ENCODE data around the gene ESF1.
"Not testable (repeated sequence)": the region's sequence is repeated elsewhere in the genome, so short reads cannot be mapped to it uniquely, and the experiment has no call there.

ESF1 gene

DNA sequence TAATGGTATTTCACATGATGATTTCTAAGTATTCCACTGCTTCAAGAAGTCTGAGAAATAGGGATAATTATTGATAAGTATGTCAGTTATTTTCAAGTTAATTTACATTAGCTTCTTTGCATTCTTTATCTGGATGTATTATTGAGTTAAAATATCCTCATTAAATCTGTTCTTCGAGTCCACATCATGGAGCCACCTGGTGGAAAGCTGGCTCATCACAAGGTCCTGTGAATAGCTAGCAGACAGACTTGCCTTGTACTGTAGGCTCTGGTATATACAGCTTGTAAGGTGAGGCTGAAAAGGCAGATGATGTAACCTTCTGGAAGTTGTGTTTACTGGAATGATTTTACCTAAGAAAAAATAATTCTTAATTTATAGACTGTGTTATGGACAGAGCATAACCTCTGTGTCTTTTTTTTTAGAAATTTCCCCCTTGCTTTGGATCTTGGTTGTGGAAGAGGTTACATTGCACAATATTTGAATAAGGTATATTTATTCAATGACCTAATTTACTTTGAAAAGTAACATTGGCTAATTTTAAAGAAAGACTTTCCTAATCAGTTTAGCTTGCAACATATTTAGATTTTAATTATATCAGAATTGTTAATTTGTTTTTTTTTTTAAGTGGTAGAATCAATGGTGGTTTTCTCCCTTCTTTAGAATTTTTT, 3.6 kb upstream of the ESF1 start:
- peak; percentile 30 for DNase-seq

DNA sequence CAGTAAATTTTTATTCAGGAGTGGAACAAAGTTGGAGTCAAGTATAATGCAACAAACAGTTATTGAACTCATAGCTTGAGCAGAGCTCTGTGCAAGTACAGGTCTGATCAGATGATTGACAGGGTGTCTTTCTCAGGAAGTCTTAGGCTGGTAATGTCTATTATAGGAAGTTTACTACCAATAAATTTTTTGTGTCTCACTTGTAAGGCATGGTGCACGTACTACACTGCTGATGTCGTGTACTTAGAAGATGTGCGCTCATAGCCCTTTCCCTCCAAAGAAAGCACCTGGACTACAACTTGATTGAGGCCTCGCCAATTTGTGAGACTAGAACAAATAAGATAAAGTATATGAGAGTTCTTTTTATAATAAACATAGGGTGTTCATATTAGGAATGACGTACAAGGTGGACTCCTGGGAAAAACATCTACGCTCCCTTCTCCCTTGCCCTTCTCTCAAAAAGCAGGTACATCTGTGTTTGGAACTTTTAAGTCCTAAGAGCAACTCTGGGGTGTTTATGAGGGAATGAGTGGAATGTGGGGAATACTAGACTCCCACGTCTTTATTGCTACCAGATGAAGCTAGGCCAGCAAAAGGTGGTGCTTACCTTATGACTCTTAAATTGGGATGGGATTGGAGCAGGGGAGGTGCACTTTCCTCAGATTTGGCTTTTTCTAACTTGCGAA, 1.6 kb upstream of the ESF1 start:
- no peak for DNase-seq

DNA sequence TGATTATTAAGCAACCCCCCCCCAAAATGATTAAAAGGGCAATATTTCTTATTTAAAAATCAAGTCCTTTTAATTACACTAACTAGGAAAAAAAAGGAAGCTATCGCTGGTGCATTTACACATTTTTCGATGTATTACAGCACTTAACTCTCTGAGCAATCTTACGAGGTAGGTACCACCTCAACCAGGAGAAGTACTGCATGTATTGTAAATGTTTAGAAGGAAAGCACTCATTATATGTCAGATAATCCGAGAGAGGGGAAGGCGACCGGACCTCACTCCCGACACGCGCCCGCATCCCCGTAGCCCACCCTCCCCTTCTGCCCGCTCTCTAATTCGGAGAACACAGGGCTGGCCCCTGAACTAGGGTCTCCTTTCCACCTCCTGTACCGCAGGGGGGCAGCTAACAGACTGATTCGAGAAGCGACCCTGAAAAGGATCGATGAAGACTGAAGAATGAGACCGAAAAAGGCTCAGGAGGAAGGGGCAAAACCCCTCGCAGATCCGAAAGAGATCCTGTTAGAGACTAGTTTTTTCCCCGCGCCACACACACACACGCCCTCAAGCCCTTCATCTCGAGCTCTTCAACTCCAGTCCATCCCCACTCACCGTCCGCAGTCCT, 337 bp downstream of the ESF1 start:
- no peak for DNase-seq

DNA sequence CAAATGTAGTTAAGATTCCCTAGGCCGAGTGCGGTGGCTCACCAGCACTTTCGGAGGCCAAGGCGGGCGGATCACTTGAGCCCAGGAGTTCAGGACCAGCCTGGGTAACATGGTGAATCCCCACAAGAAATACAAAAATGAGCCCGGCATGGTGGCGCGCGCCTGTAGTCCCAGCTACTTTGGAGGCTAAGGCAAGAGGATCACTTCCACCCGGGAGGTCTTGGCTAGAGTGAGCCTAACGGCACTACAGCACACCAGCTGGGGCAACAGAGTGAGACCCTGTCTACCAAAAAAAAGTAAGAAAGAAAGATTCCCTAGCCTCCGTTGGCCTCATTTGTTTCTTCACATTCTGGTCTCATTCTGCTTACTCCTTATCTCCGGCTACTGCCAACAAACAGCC, 1.2 kb downstream of the ESF1 start:
- DNase-seq = no peak

DNA sequence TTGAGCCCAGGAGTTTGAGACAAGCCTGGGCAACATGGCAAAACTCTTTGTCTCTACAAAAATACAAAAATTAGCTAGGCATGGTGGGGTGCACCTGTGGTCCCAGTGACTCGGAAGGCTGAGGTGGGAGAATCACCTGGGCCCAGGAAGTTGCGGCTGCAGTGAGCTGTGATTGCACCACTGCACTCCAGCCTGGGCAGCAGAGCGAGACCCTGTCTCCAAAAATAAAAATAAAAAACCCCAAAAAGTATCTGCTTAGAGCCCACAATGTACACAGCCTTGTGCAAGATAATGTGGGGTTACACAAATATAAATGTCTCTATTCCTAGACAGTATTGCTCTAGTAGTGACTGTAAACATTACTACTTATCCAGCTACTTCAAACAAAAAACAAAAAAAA, 5.9 kb downstream of the ESF1 start:
- no peak for DNase-seq

DNA sequence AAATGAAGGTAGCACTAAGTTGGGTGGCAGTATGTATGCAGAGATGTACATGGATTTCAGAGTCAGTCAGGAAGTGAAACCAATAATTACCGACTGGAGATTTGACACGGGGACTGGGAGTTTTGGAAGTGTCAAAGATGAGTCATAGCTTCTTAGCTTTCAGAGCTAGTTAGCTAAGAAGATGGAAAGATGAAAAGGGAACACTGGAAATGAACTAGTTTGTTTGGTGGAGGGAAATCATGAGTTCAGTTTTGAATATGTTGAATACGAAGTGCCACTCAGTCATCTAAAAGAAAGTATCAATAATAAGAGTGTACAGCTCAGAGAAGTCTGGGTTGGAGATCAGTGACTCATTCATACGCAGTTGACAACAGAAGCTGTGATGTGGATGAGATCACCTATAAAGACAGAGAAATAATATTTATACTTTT, 7.5 kb downstream of the ESF1 start:
- no peak for DNase-seq

DNA sequence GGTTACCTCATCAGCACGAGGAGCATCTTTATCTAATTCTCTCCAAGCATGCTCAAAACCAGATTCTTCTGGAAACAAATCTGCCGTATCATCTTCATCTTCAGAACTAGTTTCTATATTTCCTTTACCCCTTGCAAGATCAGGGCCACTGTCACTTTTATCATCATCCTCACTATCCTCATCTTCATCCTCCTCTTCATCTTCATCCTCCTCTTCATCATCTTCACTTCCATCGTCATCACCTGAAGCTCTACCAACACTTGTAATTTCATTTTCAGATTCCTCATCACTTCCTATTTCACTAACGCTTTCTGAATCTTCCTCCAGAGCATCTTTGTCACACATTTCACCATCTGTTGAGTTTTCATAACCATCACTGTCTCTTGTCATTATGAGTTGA, 8.9 kb downstream of the ESF1 start:
- DNase-seq = no peak

DNA sequence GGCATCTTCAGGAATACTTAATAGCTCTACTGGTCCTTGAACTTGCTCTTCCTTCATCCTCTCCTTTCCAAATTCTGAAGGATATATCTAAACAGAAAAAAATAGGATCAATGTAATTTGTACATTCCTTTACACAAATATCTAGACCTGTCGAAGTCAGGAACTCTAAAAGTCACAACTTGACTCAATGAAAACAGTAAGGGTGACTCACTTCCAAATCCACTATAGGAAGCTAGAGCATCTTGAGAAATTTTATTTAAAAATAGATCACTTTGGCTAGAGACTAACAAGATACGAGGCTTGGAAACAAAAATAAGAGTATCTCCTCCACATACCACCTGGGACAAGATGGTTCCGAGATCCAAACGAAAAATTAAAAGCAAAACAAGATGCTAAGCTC, 12.2 kb downstream of the ESF1 start:
- no peak for DNase-seq

DNA sequence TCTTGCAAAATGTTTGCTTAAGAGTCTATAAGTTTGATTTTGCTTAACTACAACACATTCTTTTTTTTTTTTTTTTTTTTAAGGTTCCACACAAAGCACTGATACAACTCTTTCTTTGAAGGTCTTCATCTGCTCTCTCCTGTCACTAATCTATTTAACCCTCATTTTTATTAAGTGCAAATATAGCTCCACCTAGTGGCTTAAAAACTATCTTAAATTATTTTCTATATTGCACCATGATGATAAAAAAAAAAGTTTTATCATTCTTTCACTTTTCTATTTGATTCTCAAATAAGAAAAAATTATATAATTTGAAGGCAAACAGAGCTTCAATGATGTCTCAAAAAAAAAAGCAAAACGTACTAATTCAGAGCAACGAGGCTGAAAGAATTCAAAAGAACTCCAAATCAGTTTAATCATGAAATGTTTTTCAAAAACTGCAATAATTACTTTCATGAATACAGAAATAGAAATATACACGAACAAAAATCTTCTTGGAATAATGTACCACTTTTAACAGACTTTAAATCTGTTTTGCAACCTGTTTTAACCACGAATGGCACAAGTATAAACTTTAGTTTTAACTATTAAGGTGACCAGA, 12.8 kb downstream of the ESF1 start:
- no peak for DNase-seq

DNA sequence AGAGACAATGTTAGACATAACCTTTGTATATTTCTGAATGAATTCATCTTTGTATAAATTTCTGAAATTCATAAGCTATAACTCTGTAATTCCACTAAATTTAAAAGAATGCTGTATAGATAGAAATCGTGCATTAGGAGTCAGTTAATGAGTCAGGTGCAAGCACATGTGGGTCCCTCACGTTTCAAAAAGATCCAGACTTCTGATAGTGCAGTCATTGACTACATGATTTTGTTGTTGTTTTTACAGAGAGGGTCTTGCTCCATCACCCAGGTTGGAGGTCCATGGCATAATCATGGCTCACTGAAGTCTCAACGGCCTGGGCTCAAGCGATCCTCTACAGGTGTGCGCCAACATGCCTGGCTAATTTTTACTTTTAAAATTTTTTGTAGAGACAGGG, 14.6 kb downstream of the ESF1 start:
- DNase-seq = no peak

DNA sequence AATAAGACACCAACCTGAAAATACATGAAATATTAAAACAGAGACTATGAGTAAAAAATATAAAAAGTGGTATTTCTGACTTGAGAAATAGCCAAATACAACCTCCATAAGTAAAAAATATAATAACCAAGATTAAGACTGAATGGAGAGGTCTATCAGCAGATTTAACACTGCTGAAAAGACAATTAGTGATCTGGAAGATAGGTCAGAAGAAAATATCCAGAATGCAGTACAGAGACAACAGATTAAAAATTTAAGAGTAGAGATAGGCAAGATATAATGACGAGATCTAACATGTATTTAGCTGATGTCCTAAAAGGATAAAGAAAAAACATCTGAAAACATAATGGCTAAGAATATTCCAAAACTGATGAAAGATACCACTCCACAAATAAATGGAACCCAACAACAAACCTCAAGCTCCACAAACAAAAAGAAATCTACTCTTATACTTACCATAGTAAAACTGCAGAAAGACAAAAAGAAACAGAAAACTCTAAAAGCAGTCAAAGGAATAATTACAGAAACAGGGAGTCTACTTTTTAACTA, 18.8 kb downstream of the ESF1 start:
- no peak for DNase-seq

DNA sequence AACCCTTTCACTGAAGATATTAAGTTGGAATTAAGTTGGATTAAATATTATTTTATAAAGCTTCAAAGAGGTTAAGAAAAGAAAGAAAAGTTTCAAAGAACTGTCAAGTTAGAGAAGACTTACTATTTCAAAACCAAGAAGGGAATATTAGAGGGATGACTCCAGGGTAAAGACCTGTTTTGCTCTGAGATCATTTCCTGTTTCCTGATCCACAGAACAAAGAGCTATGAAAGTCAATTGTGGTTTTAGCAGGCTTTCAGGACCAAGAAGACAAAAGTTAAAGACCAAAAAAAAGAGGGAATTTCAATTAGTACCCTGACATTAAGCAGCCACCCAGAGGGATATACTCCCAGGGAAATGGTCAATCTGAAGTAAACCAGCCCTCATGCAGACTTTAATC, 19.4 kb downstream of the ESF1 start:
- no peak for DNase-seq

DNA sequence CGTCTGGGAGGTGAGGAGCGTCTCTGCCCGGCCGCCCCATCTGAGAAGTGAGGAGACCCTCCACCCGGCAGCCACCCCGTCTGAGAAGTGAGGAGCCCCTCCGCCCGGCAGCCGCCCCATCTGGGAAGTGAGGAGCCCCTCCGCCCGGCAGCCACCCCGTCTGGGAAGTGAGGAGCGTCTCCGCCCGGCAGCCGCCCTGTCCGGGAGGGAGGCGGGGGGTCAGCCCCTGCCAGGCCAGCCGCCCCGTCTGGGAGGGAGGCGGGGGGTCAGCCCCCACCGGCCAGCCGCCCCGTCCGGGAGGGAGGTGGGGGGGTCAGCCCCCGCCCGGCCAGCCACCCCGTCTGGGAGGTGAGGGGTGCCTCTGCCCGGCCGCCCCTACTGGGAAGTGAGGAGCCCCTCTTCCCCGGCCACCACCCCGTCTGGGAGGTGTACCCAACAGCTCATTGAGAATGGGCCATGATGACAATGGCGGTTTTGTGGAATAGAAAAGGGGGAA, 24.2 kb downstream of the ESF1 start:
- not testable (repeated sequence) for DNase-seq

DNA sequence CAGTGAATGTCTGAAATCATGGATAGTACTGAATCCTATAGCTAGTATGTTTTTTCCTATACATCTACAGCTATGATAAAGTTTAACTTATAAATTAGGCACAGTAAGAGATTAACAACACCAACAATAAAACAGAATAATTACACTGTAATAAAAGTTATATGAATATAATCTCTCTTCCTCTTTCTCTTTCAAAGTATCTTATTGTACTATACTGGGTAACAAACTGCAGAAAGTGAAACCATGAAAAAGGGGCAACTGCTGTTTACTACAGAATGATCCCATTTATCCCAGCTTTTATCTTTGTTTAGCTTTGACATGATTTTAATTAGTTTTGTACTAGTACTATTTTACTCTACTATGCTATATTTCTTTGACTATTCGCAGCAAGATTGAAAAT, 25.8 kb downstream of the ESF1 start:
- DNase-seq = no peak

DNA sequence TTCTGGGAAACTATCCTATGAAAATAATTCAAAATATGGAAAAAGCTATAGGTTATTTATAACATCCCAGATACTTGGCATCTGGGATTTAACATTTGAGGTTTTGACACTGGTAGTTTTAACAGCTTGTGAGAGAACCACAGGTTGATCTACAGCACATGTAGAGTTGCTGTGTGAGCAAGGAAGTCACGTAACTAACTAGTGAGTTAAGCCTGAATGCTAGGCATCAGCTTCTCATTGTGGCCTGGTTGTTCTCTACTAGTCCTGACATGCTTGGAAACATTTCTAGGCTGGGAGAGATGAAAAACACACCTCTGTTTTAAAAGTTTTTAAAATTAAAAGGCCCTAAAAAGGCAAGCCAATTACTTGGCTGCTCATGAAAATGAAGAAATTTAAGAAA, 28.2 kb downstream of the ESF1 start:
- DNase-seq = no peak

DNA sequence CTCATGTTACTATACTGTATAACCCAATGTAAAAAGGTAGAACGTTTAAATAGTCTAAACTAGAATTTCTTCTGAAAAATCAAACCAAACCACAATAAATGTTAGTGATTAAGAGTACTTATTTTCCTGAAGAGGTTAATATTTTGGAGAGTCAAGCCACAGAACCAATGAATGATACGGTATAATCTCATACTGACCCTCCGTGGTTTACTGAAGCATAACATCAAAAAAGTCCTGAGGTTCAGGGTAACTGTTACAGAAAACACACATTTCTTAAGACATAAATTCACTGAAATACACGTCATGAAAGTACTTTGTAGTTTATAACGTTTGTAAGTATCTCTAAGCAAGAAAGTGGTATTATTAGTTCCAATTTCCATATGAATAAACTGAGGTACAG, 28.9 kb downstream of the ESF1 start:
- no peak for DNase-seq

DNA sequence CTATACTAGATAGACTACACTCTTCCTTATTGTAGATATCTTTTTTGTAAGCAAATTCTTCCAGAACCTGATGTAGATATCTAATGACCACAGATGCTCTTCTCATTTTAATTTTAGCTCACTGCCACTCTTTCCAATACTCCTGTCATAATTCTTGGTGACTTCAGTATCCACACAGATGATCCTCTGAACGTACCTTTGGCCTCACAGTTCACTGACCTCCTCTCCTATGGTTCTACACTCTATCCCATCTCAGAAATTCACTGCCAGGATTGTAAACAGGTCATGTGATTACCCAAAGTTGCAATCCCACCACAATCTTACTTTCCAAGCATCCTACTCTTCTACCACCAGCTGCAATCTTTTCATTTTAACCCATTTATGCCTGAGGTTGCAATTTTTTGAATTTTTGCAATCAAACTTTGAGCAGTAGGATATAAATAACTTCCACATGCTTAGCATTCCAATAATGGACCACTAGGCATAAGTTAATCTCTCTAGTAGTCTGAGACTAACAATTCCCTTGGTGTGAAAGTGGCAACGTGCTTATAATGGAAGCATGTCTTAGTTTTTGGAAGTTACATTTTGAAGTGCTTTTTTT, 31.2 kb downstream of the ESF1 start:
- no peak for DNase-seq

DNA sequence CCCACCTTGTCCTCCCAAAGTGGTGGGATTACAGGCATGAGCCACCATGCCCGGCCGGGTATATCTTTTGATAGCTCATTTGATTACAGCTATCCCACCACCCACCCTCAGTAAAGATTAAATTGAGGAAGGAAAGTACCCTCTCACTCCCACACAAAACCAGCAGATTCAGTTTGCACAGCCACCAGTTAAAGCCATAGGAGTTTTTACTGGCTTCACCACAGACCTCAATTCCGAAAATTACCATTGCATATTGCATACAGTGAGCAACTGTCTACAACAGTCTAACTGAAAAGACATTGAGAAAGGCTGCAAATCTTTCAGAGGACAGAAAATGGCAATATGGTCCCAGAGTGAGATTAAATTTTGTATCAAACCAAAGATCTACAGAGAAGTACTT, 34.9 kb downstream of the ESF1 start:
- DNase-seq = no peak

DNA sequence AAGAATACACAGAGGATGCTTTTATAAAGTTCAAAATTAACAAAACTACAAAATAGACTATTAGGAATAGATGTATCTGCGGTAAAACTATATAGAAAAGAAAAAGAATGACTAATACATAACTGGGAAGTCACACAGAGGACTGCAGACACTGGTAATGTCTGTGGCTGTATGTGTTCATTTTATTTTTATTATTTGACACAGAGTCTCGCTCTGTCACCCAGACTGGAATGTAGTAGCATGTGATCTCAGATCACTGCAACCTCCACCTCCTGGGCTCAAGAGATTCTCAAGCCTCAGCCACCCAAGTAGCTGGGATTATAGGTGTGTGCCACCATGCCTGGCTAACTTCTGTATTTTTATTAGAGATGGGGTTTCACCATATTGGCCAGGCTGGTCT, 38.9 kb downstream of the ESF1 start:
- no peak for DNase-seq

DNA sequence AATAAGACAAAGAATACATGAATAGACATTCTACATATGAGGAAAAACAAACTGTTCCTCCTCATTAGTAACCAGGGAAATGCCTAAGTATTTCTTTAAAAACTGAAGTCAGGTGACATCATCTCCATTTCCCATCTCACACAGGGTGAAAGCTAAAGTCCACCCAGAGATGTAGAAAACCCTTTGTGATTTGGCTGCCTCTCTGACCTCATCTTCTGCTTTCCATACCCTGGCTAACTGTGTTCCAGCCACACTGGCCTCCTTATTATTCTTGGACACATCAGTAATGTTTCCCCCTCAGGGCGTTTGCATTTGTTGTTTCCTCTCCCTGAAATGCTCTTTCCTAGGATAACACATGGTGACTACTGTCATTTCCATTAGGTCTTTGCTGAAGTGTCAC, 40.4 kb downstream of the ESF1 start:
- no peak for DNase-seq

DNA sequence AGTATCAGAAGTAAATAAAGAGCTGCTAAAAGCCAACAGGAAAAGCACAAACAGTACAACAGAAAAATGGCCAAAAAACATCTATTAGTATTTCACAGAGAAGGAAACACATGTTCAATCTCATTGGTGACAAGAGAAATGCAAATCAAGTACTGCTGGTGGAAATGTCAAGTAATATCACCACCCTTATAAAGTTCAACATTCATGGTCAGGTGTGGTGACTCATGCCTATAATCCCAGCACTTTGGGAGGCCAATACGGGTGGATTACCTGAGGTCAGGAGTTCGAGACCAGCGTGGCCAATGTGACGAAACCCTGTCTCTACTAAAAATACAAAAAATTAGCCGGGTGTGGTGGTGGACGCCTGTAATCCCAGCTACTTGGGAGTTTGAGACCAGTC, 42.8 kb downstream of the ESF1 start:
- no peak for DNase-seq

DNA sequence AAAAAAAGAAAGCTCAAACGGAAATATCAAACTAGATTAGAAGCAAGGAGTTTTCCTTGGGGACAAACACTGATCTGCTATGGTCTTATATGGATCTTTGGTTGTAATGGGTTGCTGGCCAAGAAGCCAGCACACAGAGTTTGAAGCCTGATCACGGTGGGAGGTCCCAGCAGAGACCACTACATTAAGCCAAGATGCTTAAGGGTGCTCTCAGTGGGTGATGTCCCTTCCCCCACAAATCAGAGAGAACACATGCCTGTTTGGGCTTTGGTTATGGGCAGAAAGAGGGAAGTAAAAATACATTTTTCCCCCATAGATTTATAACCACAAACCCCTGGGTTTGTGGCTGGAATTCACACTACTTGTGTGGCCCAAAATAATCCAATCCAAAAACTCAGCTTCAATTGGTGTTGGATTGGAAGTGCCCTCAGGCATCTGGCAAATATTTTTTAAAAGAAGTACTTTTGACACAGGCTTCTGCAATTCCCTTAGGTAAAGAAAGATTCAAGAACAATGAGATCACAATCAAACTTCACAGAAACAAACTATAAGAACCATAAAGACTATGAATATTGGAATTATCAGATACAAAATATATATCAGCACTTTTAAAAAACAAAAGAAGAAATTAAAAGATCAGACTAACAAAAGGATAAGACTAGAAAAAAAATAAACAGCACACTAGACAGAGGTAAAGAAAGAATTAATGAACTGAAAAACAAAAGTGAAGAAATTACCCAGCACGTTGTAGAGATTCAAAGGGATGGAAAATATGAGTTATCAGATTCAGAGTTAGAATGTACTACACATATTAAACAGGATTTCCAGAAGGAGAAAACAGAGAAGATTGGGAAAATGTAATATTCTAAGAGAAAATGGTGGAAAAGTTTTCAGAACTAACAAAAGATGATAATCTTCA, 44.7 kb downstream of the ESF1 start:
- DNase-seq = no peak

All from NCI-H510A (cell line).